GM13976 (cell line): ENCODE data around the gene OSER1.
A peak's percentile ranks its signal among the peaks of the same experiment; 100 is the strongest.

Experiments
- DNase-seq: peaks from one replicate; pipeline ENCODE4 v3.0.0; 2012; ENCODE audit warnings: low spot score
- CTCF ChIP-seq: IDR thresholded peaks from 2 replicates; pipeline ENCODE4 v1.5.1; 2012; ENCODE audit warnings: borderline replicate concordance, mild to moderate bottlenecking; ENCODE audit not compliant: insufficient read depth; ENCODE audit errors: extremely low read depth, missing control alignments, control extremely low read depth
- in situ Hi-C: fragments of 300-500 bp; cut with MboI; formaldehyde crosslinking; loops from one replicate; pipeline ENCODE4 v1.12.0; 2022; ENCODE audit warnings: low sequenced_read_pairs, mixed read lengths, inconsistent platforms; ENCODE audit not compliant: unreplicated experiment

OSER1 gene

GRCh38 chr20:44210406-44211176 is at the start of gene OSER1:
TSS of gene OSER1 (minus strand) at chr20:44210771. CDS start at chr20:44206957, 3,814 bp downstream.
- TF ChIP-seq CTCF: no peak
- peak; percentile 99 for DNase-seq
- in situ Hi-C loops: loop anchor here (10.0 kb wide), 1 partner anchor 404 kb away; no protein-coding TSS in a partner anchor

GRCh38 chr20:44258226-44258890 is 47.8 kb upstream of the OSER1 start:
- in situ Hi-C loops: no loop called here
- no peak for TF ChIP-seq CTCF

GRCh38 chr20:44256961-44257360 is 46.4 kb upstream of the OSER1 start:
- in situ Hi-C loops: no loop called here
- no peak for DNase-seq
- TF ChIP-seq CTCF: no peak

More at GRCh38 chr20:44258226-44258890, 47.8 kb upstream of the OSER1 start:
- DNase-seq: no peak

GRCh38 chr20:44255942-44256341 is 45.4 kb upstream of the OSER1 start:
- TF ChIP-seq CTCF: no peak
- DNase-seq: no peak
- in situ Hi-C loops: no loop called here

GRCh38 chr20:44254073-44254472 is 43.5 kb upstream of the OSER1 start:
- DNase-seq: no peak
- in situ Hi-C loops: no loop called here
- no peak for TF ChIP-seq CTCF

- TF ChIP-seq CTCF: no peak
- in situ Hi-C loops: no loop called here
- DNase-seq: no peak
These were observed 43.0 kb upstream of the OSER1 start for GRCh38 chr20:44253528-44253927.
